ENCODE data around the gene SLC9A5.
A peak's percentile ranks its signal among the peaks of the same experiment; 100 is the strongest.

Gene SLC9A5

DNA sequence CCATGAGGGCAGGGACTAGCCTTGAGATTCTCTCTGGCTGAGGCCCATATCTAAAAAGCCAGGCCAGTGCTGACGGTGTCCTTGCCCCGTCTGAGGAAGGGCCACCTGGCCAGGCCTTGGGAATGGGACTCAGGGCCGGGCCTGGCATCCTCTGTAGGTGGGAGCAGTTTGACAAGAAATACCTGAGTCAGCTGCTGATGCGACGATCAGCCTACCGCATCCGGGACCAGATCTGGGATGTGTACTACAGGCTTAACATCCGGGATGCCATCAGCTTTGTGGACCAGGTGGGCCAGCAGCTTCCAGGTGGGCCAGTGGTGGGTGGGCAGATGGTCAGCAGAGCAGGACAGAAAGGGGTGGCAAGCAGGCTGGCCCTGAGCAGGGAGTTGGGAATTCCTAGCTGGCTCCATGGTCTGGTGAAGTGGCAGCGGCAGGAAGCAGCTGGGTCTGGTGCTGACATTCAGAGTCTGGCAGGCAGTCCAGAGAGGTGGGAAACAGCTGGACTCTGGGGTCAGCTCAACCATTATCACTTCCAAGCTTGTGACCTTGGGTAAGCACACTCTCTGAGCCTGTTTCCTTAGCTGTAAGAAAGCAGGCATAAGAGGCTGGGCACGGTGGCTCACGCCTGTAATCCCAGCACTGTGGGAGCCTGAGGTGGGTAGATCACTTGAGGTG is 9.5 kb downstream of the SLC9A5 start:
- no peak for DNase-seq

GRCh38 chr16:67259705-67260104 is 10.9 kb downstream of the SLC9A5 start:
- no peak for DNase-seq

GRCh38 chr16:67260426-67261063 is 11.8 kb downstream of the SLC9A5 start:
- DNase-seq, result peak in 1 of 2 donors; percentile 37

DNA sequence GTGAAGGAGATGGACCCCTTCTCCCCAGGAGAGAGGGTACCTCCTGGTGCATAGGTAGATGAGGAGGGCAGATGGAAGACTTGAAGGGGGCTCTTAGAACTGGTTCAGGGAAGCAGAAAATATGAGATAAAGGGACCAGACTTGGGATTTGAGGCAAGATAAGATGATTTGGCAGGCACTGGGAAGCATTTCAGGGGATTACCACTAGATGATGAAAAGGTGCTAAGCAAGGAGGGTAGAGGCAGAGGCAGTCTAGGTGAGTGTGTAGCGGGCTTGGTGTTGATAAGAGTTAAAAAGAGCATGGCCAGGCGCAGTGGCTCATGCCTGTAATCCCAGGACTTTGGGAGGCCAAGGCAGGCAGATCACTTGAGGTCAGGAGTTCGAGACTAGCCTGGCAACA is 14.4 kb downstream of the SLC9A5 start:
- no peak for DNase-seq

DNA sequence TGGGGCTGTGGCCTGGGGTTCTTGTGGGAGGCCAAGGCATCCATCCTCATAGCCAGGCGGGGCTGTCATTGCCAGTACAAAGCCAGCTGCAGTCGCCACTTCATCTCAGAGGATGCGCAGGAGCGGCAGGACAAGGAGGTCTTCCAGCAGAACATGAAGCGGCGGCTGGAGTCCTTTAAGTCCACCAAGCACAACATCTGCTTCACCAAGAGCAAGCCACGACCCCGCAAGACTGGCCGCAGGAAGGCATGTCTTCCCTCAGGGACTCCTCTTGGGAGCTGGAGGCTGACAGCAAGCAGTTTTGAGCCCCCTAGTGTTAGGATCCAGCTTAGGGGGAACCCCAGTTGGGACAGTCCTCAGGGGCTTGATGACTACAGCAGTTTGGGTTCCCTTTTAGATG is 15.5 kb downstream of the SLC9A5 start:
- DNase-seq, result no peak

DNA sequence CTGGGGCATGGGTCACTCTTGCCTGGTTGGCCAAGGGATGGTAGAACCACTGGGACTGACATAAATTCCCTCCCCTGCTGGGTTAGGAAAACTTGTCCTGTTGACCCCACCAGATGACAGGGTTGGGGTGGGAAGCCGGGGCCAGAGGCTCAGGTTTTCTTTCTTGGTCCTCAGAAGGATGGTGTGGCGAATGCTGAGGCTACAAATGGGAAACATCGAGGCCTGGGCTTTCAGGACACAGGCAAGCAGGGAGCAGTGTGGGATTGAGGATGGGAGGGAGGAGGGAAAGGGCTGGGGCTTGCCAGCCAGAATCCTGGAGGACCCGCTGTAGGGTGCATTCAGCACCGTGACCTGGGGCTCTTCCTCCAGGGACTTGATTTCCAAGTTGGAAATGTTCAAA is 16.1 kb downstream of the SLC9A5 start:
- DNase-seq, result no peak

DNA sequence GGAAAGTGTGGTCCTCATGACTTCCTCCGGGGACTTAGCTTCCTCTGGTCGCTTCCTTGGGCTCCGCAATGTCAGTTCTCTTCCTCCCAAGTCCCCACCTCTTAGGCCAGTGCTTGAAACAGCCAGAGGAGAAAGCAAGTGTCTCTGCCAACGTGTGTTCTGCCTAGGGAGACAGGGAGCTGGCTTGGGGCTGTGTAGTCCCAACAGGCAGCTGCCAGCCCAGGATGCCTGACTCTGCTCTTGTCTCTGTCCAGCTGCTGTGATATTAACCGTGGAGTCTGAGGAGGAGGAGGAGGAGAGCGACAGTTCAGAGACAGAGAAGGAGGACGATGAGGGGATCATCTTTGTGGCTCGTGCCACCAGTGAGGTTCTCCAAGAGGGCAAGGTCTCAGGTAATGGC is 17.1 kb downstream of the SLC9A5 start:
- DNase-seq, result no peak

- DNase-seq, result no peak
Measured at GRCh38 chr16:67268136-67268579, 19.4 kb downstream of the SLC9A5 start.

- DNase-seq, result no peak
Measured at GRCh38 chr16:67269766-67270165, 21.0 kb downstream of the SLC9A5 start.

GRCh38 chr16:67270931-67271338 is 22.2 kb downstream of the SLC9A5 start:
- no peak for DNase-seq

GRCh38 chr16:67271446-67271845 is 22.7 kb downstream of the SLC9A5 start:
- no peak for DNase-seq

GRCh38 chr16:67275321-67275720 is 26.5 kb downstream of the SLC9A5 start:
- DNase-seq, result no peak

GRCh38 chr16:67277294-67277998 is 28.7 kb downstream of the SLC9A5 start:
- DNase-seq, result no peak

DNA sequence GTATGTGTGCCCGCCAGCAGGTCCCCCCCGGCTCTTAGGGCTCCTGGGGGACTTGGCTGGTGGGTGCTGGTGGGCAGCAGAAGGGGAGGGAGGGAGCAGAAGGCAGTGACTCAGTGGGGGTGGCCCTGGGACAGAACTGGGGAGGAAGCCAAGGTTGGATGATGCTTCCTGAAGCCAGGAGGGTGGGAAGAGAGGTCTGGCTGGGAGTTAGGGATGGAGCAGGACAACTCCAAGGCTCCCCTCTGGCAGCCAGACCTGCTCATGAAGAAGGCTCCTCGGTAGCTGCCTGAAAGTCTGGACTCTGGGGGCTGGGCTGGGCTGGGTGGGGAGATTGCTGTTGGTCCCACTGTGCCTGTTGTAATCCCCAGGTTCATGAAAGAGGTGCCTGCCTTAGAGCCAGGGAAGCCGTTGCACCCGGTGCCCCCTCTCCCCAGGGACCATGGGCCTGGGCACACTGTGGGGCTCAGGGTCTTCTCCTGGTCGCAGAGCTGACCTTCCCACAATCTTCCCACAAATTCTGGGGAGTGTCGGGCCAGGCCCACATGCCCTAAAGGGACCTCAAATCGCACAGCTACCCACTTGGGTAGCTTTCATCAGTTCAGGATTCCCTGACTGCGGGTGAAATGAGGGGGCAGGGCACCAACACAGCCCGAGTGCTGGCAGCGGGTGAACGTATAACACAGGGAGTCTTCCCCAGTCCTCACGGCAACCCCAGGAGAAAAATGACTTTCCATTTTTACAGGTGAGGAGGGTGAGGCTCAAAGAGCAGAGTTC is 29.4 kb downstream of the SLC9A5 start:
- DNase-seq, result no peak

DNA sequence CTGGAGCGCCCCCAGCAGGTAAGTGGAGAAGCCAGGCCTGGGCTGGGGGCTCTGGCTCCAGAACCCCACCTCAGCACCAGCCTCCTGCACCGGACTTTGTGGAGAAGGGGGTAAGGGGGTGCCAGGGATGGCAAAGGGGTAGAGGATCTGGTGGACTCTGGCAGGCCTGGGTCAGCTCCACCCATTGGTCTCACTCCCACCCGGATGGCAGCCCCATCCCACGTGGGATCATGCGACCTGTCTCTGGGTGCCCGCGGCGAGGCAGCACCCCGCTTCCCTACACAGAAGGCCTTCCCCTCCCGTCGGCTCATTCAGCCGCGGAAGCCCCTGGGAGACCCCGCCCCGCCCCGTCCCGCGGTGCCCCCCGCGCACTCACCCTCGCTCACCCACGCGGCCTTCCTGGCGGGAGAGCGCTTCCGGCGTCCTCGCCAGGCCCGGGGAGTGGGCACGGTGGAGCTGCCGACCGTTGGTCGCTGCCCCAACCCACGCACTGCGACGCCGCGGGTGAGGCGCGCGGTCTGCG is 30.1 kb downstream of the SLC9A5 start:
- peak; percentile 18 to 44 for DNase-seq

DNA sequence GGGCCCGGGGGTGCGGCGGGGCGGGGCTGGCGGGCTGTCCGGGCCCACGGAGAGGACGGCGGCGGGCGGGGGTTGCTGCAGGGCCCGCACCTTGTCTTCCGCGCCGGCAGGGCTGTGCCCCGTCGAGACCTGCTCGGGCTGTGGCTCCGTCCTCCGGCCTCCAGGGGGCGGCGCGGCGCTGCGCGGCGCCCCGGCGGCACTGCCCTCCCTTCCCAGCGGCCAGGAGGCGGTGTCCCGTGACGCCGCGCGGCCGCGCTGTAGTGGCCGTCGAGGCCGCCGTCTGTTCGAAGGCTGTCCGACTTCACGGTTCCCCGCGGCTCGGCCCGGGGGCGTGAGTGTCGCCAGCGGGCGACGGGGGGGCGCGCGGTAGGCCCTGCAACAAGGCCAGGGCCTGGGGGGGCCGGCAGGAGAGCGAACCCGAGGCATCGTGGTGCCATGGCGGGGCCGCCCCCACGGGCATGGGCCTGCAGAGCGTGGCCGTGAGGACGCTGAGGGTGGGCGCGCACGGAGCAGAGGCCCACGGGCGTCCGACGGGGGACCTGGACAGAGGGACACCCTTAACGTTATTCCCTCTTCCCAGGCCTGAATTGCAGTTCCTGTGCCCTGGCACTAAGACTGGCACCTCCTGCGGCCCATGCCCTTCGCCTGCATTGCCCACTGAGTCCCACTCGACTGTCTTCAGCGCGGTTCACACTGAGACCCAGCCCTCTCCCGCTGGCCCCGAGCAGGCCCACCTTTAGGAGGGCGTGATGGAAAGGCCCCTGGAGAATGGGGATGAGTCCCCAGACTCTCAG is 30.7 kb downstream of the SLC9A5 start, which contains the start of gene PLEKHG4:
PLEKHG4 (plus strand) TSS at position 237 of the 794 bp plus-strand sequence; CDS start at position 750, 513 bp downstream.
- DNase-seq, result peak; percentile 86 to 88

DNA sequence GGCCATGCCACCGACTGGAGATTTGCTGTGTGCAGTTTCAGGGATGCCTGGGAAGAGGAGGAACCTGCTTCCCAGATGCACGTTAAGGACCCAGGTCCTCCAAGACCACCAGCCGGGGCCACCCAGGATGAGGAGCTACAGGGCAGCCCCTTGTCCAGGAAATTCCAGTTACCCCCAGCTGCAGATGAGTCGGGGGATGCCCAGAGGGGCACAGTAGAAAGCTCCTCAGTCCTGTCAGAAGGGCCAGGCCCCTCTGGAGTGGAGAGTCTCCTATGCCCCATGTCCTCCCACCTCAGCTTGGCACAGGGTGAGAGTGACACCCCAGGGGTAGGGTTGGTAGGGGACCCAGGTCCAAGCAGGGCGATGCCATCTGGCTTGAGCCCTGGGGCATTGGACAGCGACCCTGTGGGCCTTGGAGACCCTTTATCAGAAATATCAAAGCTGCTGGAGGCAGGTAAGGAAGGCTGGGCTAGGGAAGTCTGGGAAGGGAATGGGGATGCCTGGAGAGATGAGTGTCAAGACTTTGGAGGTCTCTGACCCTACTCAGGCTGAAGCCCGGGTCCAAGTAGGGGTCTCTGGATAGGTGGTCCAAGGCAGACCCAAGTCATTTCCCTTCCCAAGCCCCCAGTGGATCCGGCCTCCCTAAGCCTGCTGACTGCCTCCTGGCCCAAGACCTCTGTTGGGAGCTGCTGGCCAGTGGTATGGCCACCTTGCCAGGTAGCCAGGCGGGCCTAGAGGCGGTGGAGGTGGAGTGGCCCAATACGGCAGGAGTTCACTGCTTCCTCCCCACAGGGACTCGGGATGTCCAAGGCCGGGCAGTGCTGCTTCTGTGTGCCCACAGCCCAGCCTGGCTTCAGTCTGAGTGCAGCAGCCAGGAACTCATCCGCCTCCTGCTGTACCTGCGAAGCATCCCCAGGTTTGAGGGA is 31.6 kb downstream of the SLC9A5 start:
- no peak for DNase-seq

DNA sequence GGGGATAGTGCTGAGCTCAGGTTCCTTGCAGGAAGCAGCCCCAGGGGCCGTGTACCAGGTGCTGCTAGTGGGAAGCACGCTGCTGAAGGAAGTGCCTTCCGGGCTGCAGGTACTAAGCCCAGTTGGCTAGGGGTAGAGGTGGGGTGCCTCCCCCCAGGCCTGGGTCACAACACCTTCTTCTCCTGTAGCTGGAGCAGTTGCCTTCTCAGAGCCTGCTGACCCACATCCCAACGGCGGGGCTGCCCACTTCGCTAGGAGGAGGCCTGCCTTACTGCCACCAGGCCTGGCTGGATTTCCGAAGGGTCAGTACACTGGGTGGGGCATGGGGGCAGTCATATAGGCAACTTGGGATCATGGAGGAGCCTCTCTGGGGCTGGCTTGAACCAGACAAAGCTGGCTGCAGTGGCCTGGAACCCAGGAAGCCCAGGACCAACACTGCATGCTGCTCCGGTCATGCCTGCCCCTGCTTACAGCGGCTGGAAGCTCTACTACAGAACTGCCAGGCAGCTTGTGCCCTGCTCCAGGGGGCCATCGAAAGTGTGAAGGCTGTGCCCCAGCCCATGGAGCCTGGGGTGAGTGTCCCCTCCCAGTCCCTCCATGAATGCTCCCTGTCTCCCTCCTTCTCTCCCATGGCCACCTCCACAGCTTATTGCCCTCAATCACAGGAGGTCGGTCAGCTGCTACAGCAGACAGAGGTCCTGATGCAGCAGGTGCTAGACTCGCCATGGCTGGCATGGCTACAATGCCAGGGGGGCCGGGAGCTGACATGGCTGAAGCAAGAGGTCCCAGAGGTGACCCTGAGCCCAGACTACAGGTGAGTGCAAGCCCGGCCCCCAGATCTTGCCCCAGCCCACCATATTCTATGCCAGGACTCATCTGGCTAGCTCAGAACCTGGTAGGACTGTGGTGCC is 33.0 kb downstream of the SLC9A5 start:
- DNase-seq, result no peak

DNA sequence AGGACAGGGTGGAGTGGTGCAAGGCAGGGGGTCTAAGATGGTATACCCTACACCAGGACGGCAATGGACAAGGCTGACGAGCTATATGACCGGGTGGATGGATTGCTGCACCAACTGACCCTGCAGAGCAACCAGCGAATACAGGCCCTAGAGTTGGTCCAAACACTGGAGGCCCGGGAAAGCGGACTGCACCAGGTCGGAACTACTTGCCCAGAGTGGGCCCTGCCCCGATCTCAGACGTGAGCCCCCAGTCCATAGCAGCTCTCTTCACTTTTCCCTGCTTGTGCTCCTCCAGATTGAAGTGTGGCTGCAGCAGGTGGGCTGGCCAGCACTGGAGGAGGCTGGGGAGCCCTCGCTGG is 33.6 kb downstream of the SLC9A5 start:
- no peak for DNase-seq
